IMR-90 (cell line): ENCODE results near the gene SESN3. TPM values are rescaled to one million over a fixed set of nuclear protein-coding genes. Genes with fewer than 3 reads are reported as not detected.

Experiments used
- ATAC-seq: fragments of 200-7000 bp; cut with Tn5 transposase; 2 replicates; pipeline ENCODE4 v1.9.1; 2020; ENCODE audit warnings: low read depth, mild to moderate bottlenecking, moderate library complexity
- BruUV-seq: library from RNA; stranded (reverse); fragments of 400-500 nt; replicated peaks from 2 replicates; lab custom pipeline; 2021; lab: Mats Ljungman, UMichigan
- CTCF ChIA-PET: fragments of 300-600 bp; formaldehyde crosslinking; extraction: SDS; loops from one replicate; lab custom pipeline; 2021; ENCODE audit warnings: antibody characterized with exemption; lab: Yijun Ruan, JAX
- POLR2A ChIA-PET: fragments of 300-600 bp; sonication (Branson Sonifier 250); formaldehyde crosslinking; loops from one replicate; lab custom pipeline; 2022; ENCODE audit warnings: antibody characterized with exemption; ENCODE audit not compliant: unreplicated experiment; lab: Charles Lee
- DNase-seq: peaks from one replicate; pipeline ENCODE4 v3.0.0; 2013
- H2AFZ ChIP-seq: replicated peaks from 2 replicates; pipeline ENCODE3; 2013; ENCODE audit warnings: low read length, mild to moderate bottlenecking; ENCODE audit not compliant: poor library complexity
- H2AK5ac ChIP-seq: 2 replicates; pipeline ENCODE4 v1.6.1; 2013; ENCODE audit warnings: low read depth, low read length, inconsistent platforms
- H2AK9ac ChIP-seq: replicated peaks from 2 replicates; pipeline ENCODE3; 2013; ENCODE audit warnings: mild to moderate bottlenecking, low read depth, low read length, moderate library complexity; ENCODE audit not compliant: poor library complexity
- H2BK120ac ChIP-seq: 2 replicates; pipeline ENCODE4 v1.6.1; 2013; ENCODE audit warnings: low read depth, low read length, inconsistent platforms
- H2BK15ac ChIP-seq: 3 replicates; pipeline ENCODE4 v1.6.1; 2013; ENCODE audit warnings: low read depth, low read length, inconsistent platforms
- H2BK20ac ChIP-seq: 2 replicates; pipeline ENCODE4 v1.6.1; 2013; ENCODE audit warnings: low read depth, mild to moderate bottlenecking, inconsistent platforms, low read length, moderate library complexity
- H2BK5ac ChIP-seq: 2 replicates; pipeline ENCODE4 v1.6.1; 2013; ENCODE audit warnings: mild to moderate bottlenecking, low read depth, low read length, inconsistent platforms; ENCODE audit not compliant: poor library complexity, severe bottlenecking
- H3K14ac ChIP-seq: replicated peaks from 2 replicates; pipeline ENCODE4 v1.6.1; 2013; ENCODE audit warnings: low read depth, low read length, inconsistent platforms
- H3K18ac ChIP-seq: 2 replicates; pipeline ENCODE4 v1.6.1; 2013; ENCODE audit warnings: low read depth, low read length, control low read depth
- H3K23ac ChIP-seq: 2 replicates; pipeline ENCODE4 v1.6.1; 2013; ENCODE audit warnings: low read depth, low read length, inconsistent platforms
- H3K27ac ChIP-seq: 2 replicates; pipeline ENCODE4 v1.5.1; 2013; ENCODE audit warnings: mild to moderate bottlenecking, control low read depth, low read length; ENCODE audit not compliant: insufficient read depth
- H3K27me3 ChIP-seq: 2 replicates; pipeline ENCODE4 v1.6.1; 2013; ENCODE audit warnings: low read length; ENCODE audit not compliant: control insufficient read depth, insufficient read depth
- H3K36me3 ChIP-seq: 2 replicates; pipeline ENCODE4 v1.6.1; 2013; ENCODE audit warnings: low read length, mixed read lengths; ENCODE audit not compliant: control insufficient read depth, insufficient read depth
- H3K4ac ChIP-seq: 2 replicates; pipeline ENCODE4 v1.6.1; 2013; ENCODE audit warnings: low read depth, low read length, inconsistent platforms
- H3K4me1 ChIP-seq: 2 replicates; pipeline ENCODE4 v1.6.1; 2013; ENCODE audit warnings: low read length, mixed read lengths; ENCODE audit not compliant: control insufficient read depth, insufficient read depth
- H3K4me2 ChIP-seq: 2 replicates; pipeline ENCODE4 v1.6.1; 2013; ENCODE audit warnings: low read depth, mild to moderate bottlenecking, control low read depth, low read length, moderate library complexity
- H3K4me3 ChIP-seq: 2 replicates; pipeline ENCODE4 v1.5.1; 2013; ENCODE audit warnings: low read depth, mild to moderate bottlenecking, control low read depth, low read length, moderate library complexity; ENCODE audit not compliant: insufficient read depth
- H3K56ac ChIP-seq: 2 replicates; pipeline ENCODE4 v1.6.1; 2013; ENCODE audit warnings: low read length, inconsistent platforms; ENCODE audit not compliant: insufficient read depth; ENCODE audit errors: extremely low read depth
- H3K79me1 ChIP-seq, 2 experiments: 2 replicates each; pipeline ENCODE4 v1.6.1; 2013; ENCODE audit warnings: low read length in 2 of 2, inconsistent platforms in 1 of 2, low read depth in 1 of 2
- H3K9ac ChIP-seq: 2 replicates; pipeline ENCODE4 v1.6.1; 2013; ENCODE audit warnings: low read depth, low read length, control low read depth
- H3K9me1 ChIP-seq: 2 replicates; pipeline ENCODE4 v1.6.1; 2013; ENCODE audit warnings: low read length, inconsistent platforms; ENCODE audit not compliant: insufficient read depth
- H3K9me3 ChIP-seq: 2 replicates; pipeline ENCODE4 v1.6.1; 2013; ENCODE audit warnings: low read length; ENCODE audit not compliant: control insufficient read depth, insufficient read depth
- H4K20me1 ChIP-seq: 2 replicates; pipeline ENCODE4 v1.6.1; 2013; ENCODE audit warnings: low read length, inconsistent platforms; ENCODE audit not compliant: insufficient read depth
- H4K5ac ChIP-seq: 2 replicates; pipeline ENCODE4 v1.6.1; 2013; ENCODE audit warnings: mild to moderate bottlenecking, low read depth, low read length, control low read depth
- H4K8ac ChIP-seq, 2 experiments: 2 replicates each; pipeline ENCODE4 v1.6.1; 2013; ENCODE audit warnings: low read depth in 2 of 2, low read length in 2 of 2, control low read depth in 1 of 2, inconsistent platforms in 1 of 2
- H4K91ac ChIP-seq: 2 replicates; pipeline ENCODE4 v1.6.1; 2013; ENCODE audit warnings: low read depth, low read length, inconsistent platforms; ENCODE audit not compliant: insufficient read depth
- MAFK ChIP-seq: IDR thresholded peaks from 2 replicates; pipeline ENCODE4 v1.6.1; 2012; ENCODE audit warnings: low read depth, low read length, improper control_type of control experiment
- RCOR1 ChIP-seq: IDR thresholded peaks from 2 replicates; pipeline ENCODE4 v1.6.1; 2012; ENCODE audit warnings: mild to moderate bottlenecking, low read length, improper control_type of control experiment; ENCODE audit not compliant: insufficient replicate concordance
- USF2 ChIP-seq: fragments of 150-350 bp; IDR thresholded peaks from 2 replicates; pipeline ENCODE4 v1.6.1; 2017; ENCODE audit warnings: mild to moderate bottlenecking, antibody characterized with exemption, low read length, low read depth
- WGBS, 2 experiments: methylation state at CpG; one replicate each; pipeline versions ENCODE4 v1.1.5 to v1.1.7; 2013; ENCODE audit warnings: missing lambda C conversion rate in 2 of 2; ENCODE audit not compliant: insufficient read length in 1 of 2; ENCODE audit errors: extremely low coverage in 2 of 2; 5-methylcytosine and 5-hydroxymethylcytosine counted together
- dilution Hi-C: fragments of 300-500 bp; cut with HindIII; formaldehyde crosslinking; loops from one replicate; pipeline ENCODE4 v1.14.3; 2018; ENCODE audit warnings: low sequenced_read_pairs; ENCODE audit not compliant: unreplicated experiment
- in situ Hi-C: fragments of 300-500 bp; cut with MboI; formaldehyde crosslinking; loops from 3 replicates; pipeline ENCODE4 v1.14.3; 2019; ENCODE audit warnings: low sequenced_read_pairs, inconsistent platforms, mixed read lengths
- intact Hi-C: fragments of 100-400 bp; cut with micrococcal nuclease; formaldehyde crosslinking; loops from 2 replicates; pipeline ENCODE4 v1.10.0; 2022
- polyA plus RNA-seq, 3 experiments: library from polyadenylated mRNA; depleted of rRNA; stranded (reverse); fragments of >200 nt; gene quantifications; 2 replicates each; pipeline ENCODE4 v1.2.3, GENCODE V29; 2012; ENCODE audit warnings: low replicate concordance in 1 of 3
- total RNA-seq: library from RNA; depleted of rRNA; stranded (reverse); fragments of >200 nt; gene quantifications from 2 replicates; pipeline ENCODE4 v1.2.3, GENCODE V29; 2012

SESN3 gene
- total and polyA plus RNA-seq, 2 of the 4 experiments (the other 2 are of a cell fraction): 2.0 to 7.7 TPM

- TF ChIP-seq MAFK (no peak), RCOR1 (no peak), USF2 (no peak)
- Histone ChIP-seq H3K18ac (no peak overlapping the region), H4K5ac (no peak overlapping the region), H3K9me1 (no peaks in the 10 kb centered on the region), H3K4me3 (no peak overlapping the region), H3K23ac (no peak overlapping the region), H3K4ac (no peak overlapping the region), H3K9ac (no peak overlapping the region), H4K8ac (no peak overlapping the region), H3K4me1 (no peaks in the 10 kb centered on the region), H2AFZ (no peak overlapping the region), H3K27ac (no peak overlapping the region), H2AK5ac (no peak overlapping the region), H4K91ac (no peak overlapping the region), H2BK20ac (no peak overlapping the region), H2BK5ac (no peak overlapping the region), H2BK15ac (no peak overlapping the region), H3K14ac (no peak overlapping the region), H3K9me3 (no peaks in the 10 kb centered on the region), H3K4me2 (no peak overlapping the region), H3K56ac (no peak overlapping the region), H3K79me1 (no peaks in the 10 kb centered on the region), H4K20me1 (no peaks in the 10 kb centered on the region), H2AK9ac (no peak overlapping the region), H3K27me3 (no peaks in the 10 kb centered on the region; the same call in 1 of the 2 replicates), H3K36me3 (no peaks in the 10 kb centered on the region), H2BK120ac (no peak overlapping the region)
- WGBS, 2 experiments: no CpG with 5 or more reads among the region's 1 CpG
- DNase-seq (no peak), ATAC-seq (no peak)
- intact Hi-C loops: no loop called here
- dilution Hi-C loops: no loop called here
- ChIA-PET POLR2A (no interaction called here), CTCF (interaction anchor here (0.7 kb wide), 1 partner anchor 521 kb away, joined by 3 read pairs; no protein-coding TSS in a partner anchor)
- in situ Hi-C loops: no loop called here
- BruUV-seq: no TSS peak
These were observed 69.8 kb downstream of the SESN3 start for GRCh38 chr11:95161248-95161647.
